ENCODE data around the gene GCK.
"Not testable (repeated sequence)": the region's sequence is repeated elsewhere in the genome, so short reads cannot be mapped to it uniquely, and the experiment has no call there.

The GCK gene

GRCh38 chr7:44180631-44181030, 8.6 kb downstream of the GCK start:
- Histone ChIP-seq H3K56ac (ENCODE audit: low read length) (no peak overlapping the region), H3K4ac (ENCODE audit: low read depth, low read length) (no peak overlapping the region), H3K36me3 (ENCODE audit: control insufficient read depth, insufficient read depth, low read length) (no peaks in the 10 kb centered on the region), H2BK15ac (replicated peaks; ENCODE audit: low read depth) (no peak overlapping the region), H4K8ac (ENCODE audit: low read depth, low read length) (no peak overlapping the region), H3K4me1 (ENCODE audit: control insufficient read depth, low read depth, low read length) (no peaks in the 10 kb centered on the region), H3K79me1 (ENCODE audit: low read length) (no peaks in the 10 kb centered on the region), H3K27ac (ENCODE audit: low read depth, low read length) (no peak overlapping the region), H3K4me2 (ENCODE audit: low read length) (no peak overlapping the region), H3K27me3 (ENCODE audit: insufficient read depth, low read length, poor library complexity) (no peaks in the 10 kb centered on the region), H2BK5ac (ENCODE audit: low read length) (no peak overlapping the region), H3K9ac (ENCODE audit: low read length) (no peak overlapping the region), H2BK120ac (ENCODE audit: low read depth, low read length) (no peak overlapping the region), H4K5ac (ENCODE audit: low read length) (no peak overlapping the region), H3K18ac (ENCODE audit: low read length) (no peak overlapping the region), H3K4me3 (ENCODE audit: low read length) (no peak overlapping the region), H3K79me2 (ENCODE audit: control insufficient read depth, insufficient read depth, low read length) (no peaks in the 10 kb centered on the region), H3K23ac (ENCODE audit: low read length) (no peak overlapping the region), H2AK5ac (ENCODE audit: low read length) (no peak overlapping the region)
- WGBS (ENCODE audit: extremely low coverage, insufficient coverage, low lambda C conversion rate): no CpG with 5 or more reads among the region's 3 CpGs
- no peak for DNase-seq

GRCh38 chr7:44177570-44178131, 11.6 kb downstream of the GCK start:
- Histone ChIP-seq H3K79me1 (ENCODE audit: low read length) (no peaks in the 10 kb centered on the region), H3K56ac (ENCODE audit: low read length) (no peak overlapping the region), H4K8ac (ENCODE audit: low read depth, low read length) (no peak overlapping the region), H3K4me1 (ENCODE audit: control insufficient read depth, low read depth, low read length) (no peaks in the 10 kb centered on the region), H3K36me3 (ENCODE audit: control insufficient read depth, insufficient read depth, low read length) (no peaks in the 10 kb centered on the region), H3K23ac (ENCODE audit: low read length) (no peak overlapping the region), H2BK5ac (ENCODE audit: low read length) (no peak overlapping the region), H2AK5ac (ENCODE audit: low read length) (no peak overlapping the region), H3K27me3 (ENCODE audit: insufficient read depth, low read length, poor library complexity) (no peaks in the 10 kb centered on the region), H3K4me3 (ENCODE audit: low read length) (no peak overlapping the region), H2BK120ac (ENCODE audit: low read depth, low read length) (no peak overlapping the region), H3K79me2 (ENCODE audit: control insufficient read depth, insufficient read depth, low read length) (no peaks in the 10 kb centered on the region), H3K18ac (ENCODE audit: low read length) (no peak overlapping the region), H3K27ac (ENCODE audit: low read depth, low read length) (no peak overlapping the region), H3K9ac (ENCODE audit: low read length) (no peak overlapping the region), H3K4me2 (ENCODE audit: low read length) (no peak overlapping the region), H2BK15ac (replicated peaks; ENCODE audit: low read depth) (no peak overlapping the region), H3K4ac (ENCODE audit: low read depth, low read length) (no peak overlapping the region), H4K5ac (ENCODE audit: low read length) (no peak overlapping the region)
- peak; percentile 41 for DNase-seq
- no CpG with 5 or more reads among the region's 4 CpGs for WGBS (ENCODE audit: extremely low coverage, insufficient coverage, low lambda C conversion rate)

- no peaks in the 10 kb centered on the region for H3K36me3 ChIP-seq (ENCODE audit: control insufficient read depth, insufficient read depth, low read length)
- no peak overlapping the region for H3K23ac ChIP-seq (ENCODE audit: low read length)
- no peak overlapping the region for H3K9ac ChIP-seq (ENCODE audit: low read length)
- H3K4me2 ChIP-seq (ENCODE audit: low read length): no peak overlapping the region
- H3K27ac ChIP-seq (ENCODE audit: low read depth, low read length): no peak overlapping the region
- H3K18ac ChIP-seq (ENCODE audit: low read length): no peak overlapping the region
- H3K4ac ChIP-seq (ENCODE audit: low read depth, low read length): no peak overlapping the region
- H3K4me1 ChIP-seq (ENCODE audit: control insufficient read depth, low read depth, low read length): no peaks in the 10 kb centered on the region
- no peaks in the 10 kb centered on the region for H3K79me1 ChIP-seq (ENCODE audit: low read length)
- H3K4me3 ChIP-seq (ENCODE audit: low read length): no peak overlapping the region
- no peaks in the 10 kb centered on the region for H3K27me3 ChIP-seq (ENCODE audit: insufficient read depth, low read length, poor library complexity)
- no peak overlapping the region for H2AK5ac ChIP-seq (ENCODE audit: low read length)
- H3K56ac ChIP-seq (ENCODE audit: low read length): no peak overlapping the region
- H2BK5ac ChIP-seq (ENCODE audit: low read length): no peak overlapping the region
- H4K8ac ChIP-seq (ENCODE audit: low read depth, low read length): no peak overlapping the region
- WGBS (ENCODE audit: extremely low coverage, insufficient coverage, low lambda C conversion rate): no CpG with 5 or more reads among the region's 7 CpGs
- H2BK15ac ChIP-seq (replicated peaks; ENCODE audit: low read depth): no peak overlapping the region
- no peak overlapping the region for H2BK120ac ChIP-seq (ENCODE audit: low read depth, low read length)
- no peaks in the 10 kb centered on the region for H3K79me2 ChIP-seq (ENCODE audit: control insufficient read depth, insufficient read depth, low read length)
- no peak overlapping the region for H4K5ac ChIP-seq (ENCODE audit: low read length)
- no peak for DNase-seq
Observed at GRCh38 chr7:44176486-44176885, 12.8 kb downstream of the GCK start.

GRCh38 chr7:44175730-44176129, 13.5 kb downstream of the GCK start:
- WGBS (ENCODE audit: extremely low coverage, insufficient coverage, low lambda C conversion rate): no CpG with 5 or more reads among the region's 3 CpGs
- Histone ChIP-seq H2BK15ac (replicated peaks; ENCODE audit: low read depth) (no peak overlapping the region), H4K8ac (ENCODE audit: low read depth, low read length) (no peak overlapping the region), H3K27ac (ENCODE audit: low read depth, low read length) (no peak overlapping the region), H3K79me1 (ENCODE audit: low read length) (no peaks in the 10 kb centered on the region), H2BK5ac (ENCODE audit: low read length) (no peak overlapping the region), H3K9ac (ENCODE audit: low read length) (no peak overlapping the region), H2AK5ac (ENCODE audit: low read length) (no peak overlapping the region), H2BK120ac (ENCODE audit: low read depth, low read length) (no peak overlapping the region), H3K4ac (ENCODE audit: low read depth, low read length) (no peak overlapping the region), H4K5ac (ENCODE audit: low read length) (no peak overlapping the region), H3K36me3 (ENCODE audit: control insufficient read depth, insufficient read depth, low read length) (no peaks in the 10 kb centered on the region), H3K4me3 (ENCODE audit: low read length) (no peak overlapping the region), H3K4me2 (ENCODE audit: low read length) (no peak overlapping the region), H3K18ac (ENCODE audit: low read length) (no peak overlapping the region), H3K56ac (ENCODE audit: low read length) (no peak overlapping the region), H3K23ac (ENCODE audit: low read length) (no peak overlapping the region), H3K4me1 (ENCODE audit: control insufficient read depth, low read depth, low read length) (no peaks in the 10 kb centered on the region), H3K79me2 (ENCODE audit: control insufficient read depth, insufficient read depth, low read length) (no peaks in the 10 kb centered on the region), H3K27me3 (ENCODE audit: insufficient read depth, low read length, poor library complexity) (no peaks in the 10 kb centered on the region)
- DNase-seq: no peak

GRCh38 chr7:44174694-44174948, 14.6 kb downstream of the GCK start:
- H3K4me3 ChIP-seq (ENCODE audit: low read length); H2BK15ac ChIP-seq (replicated peaks; ENCODE audit: low read depth); H3K79me2 ChIP-seq (ENCODE audit: control insufficient read depth, insufficient read depth, low read length); H3K4me1 ChIP-seq (ENCODE audit: control insufficient read depth, low read depth, low read length); H2BK120ac ChIP-seq (ENCODE audit: low read depth, low read length); H3K23ac ChIP-seq (ENCODE audit: low read length); H2BK5ac ChIP-seq (ENCODE audit: low read length); H3K56ac ChIP-seq (ENCODE audit: low read length); H3K36me3 ChIP-seq (ENCODE audit: control insufficient read depth, insufficient read depth, low read length); H3K4ac ChIP-seq (ENCODE audit: low read depth, low read length); H3K79me1 ChIP-seq (ENCODE audit: low read length); H3K4me2 ChIP-seq (ENCODE audit: low read length); H2AK5ac ChIP-seq (ENCODE audit: low read length); H4K5ac ChIP-seq (ENCODE audit: low read length); H3K27me3 ChIP-seq (ENCODE audit: insufficient read depth, low read length, poor library complexity); DNase-seq; H3K18ac ChIP-seq (ENCODE audit: low read length); H3K9ac ChIP-seq (ENCODE audit: low read length); H3K27ac ChIP-seq (ENCODE audit: low read depth, low read length); H4K8ac ChIP-seq (ENCODE audit: low read depth, low read length): not testable (repeated sequence)
- whole genome bisulfite sequencing (ENCODE audit: extremely low coverage, insufficient coverage, low lambda C conversion rate): no CpG with 5 or more reads among the region's 1 CpG

- H3K79me1 ChIP-seq (ENCODE audit: low read length): no peaks in the 10 kb centered on the region
- no CpG with 5 or more reads among the region's 3 CpGs for WGBS (ENCODE audit: extremely low coverage, insufficient coverage, low lambda C conversion rate)
Observed at GRCh38 chr7:44173911-44174693, 15.1 kb downstream of the GCK start.

More at GRCh38 chr7:44173911-44174693, 15.1 kb downstream of the GCK start:
- Histone ChIP-seq H3K4me3 (ENCODE audit: low read length) (no peak overlapping the region), H2BK5ac (ENCODE audit: low read length) (no peak overlapping the region), H3K4me2 (ENCODE audit: low read length) (no peak overlapping the region), H3K36me3 (ENCODE audit: control insufficient read depth, insufficient read depth, low read length) (no peaks in the 10 kb centered on the region), H3K79me2 (ENCODE audit: control insufficient read depth, insufficient read depth, low read length) (no peaks in the 10 kb centered on the region), H3K9ac (ENCODE audit: low read length) (no peak overlapping the region), H3K4me1 (ENCODE audit: control insufficient read depth, low read depth, low read length) (no peaks in the 10 kb centered on the region), H4K8ac (ENCODE audit: low read depth, low read length) (no peak overlapping the region), H3K56ac (ENCODE audit: low read length) (no peak overlapping the region), H3K27me3 (ENCODE audit: insufficient read depth, low read length, poor library complexity) (no peaks in the 10 kb centered on the region), H3K4ac (ENCODE audit: low read depth, low read length) (no peak overlapping the region), H2AK5ac (ENCODE audit: low read length) (no peak overlapping the region), H4K5ac (ENCODE audit: low read length) (no peak overlapping the region), H3K27ac (ENCODE audit: low read depth, low read length) (no peak overlapping the region), H2BK15ac (replicated peaks; ENCODE audit: low read depth) (no peak overlapping the region), H3K18ac (ENCODE audit: low read length) (no peak overlapping the region), H3K23ac (ENCODE audit: low read length) (no peak overlapping the region), H2BK120ac (ENCODE audit: low read depth, low read length) (no peak overlapping the region)
- no peak for DNase-seq

Measured in mesendoderm (in vitro differentiated cells).